ENCODE data around the gene SEMA6B.

DNA sequence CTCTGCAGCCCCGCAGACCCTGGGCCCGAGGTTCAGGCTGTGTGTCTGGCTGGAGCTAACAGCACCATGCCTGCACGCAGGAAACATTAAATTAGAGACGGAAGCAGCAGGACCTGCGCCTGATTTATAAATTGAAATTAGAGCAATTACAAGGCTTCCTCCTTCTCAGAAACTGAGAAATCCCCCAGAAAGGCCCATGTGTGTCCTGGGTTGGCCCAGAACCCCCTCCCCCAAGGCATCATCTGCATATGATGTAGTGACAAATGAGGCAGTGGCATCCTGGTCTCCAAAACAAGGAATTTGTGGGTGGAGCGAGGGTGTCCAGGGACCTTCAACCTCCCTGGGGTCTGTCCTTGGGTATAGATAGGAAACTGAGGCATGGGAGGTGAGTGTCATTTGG is 27.2 kb upstream of the SEMA6B start:
- TF ChIP-seq, protein P1, sequence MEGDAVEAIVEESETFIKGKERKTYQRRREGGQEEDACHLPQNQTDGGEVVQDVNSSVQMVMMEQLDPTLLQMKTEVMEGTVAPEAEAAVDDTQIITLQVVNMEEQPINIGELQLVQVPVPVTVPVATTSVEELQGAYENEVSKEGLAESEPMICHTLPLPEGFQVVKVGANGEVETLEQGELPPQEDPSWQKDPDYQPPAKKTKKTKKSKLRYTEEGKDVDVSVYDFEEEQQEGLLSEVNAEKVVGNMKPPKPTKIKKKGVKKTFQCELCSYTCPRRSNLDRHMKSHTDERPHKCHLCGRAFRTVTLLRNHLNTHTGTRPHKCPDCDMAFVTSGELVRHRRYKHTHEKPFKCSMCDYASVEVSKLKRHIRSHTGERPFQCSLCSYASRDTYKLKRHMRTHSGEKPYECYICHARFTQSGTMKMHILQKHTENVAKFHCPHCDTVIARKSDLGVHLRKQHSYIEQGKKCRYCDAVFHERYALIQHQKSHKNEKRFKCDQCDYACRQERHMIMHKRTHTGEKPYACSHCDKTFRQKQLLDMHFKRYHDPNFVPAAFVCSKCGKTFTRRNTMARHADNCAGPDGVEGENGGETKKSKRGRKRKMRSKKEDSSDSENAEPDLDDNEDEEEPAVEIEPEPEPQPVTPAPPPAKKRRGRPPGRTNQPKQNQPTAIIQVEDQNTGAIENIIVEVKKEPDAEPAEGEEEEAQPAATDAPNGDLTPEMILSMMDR (IDR thresholded peaks at IDR 0.05), result no peak
- no peak for TF ChIP-seq EP300 (IDR thresholded peaks at IDR 0.05)
- TF ChIP-seq POLR2A (IDR thresholded peaks at IDR 0.05), result no peak
- no peak for TF ChIP-seq POLR2AphosphoS5 (IDR thresholded peaks at IDR 0.05)

All from stomach (tissue), 4 donors.